GM12872 (cell line): ENCODE measurements around the gene TBC1D22A.

Experiments
- CTCF ChIP-seq: IDR thresholded peaks from 3 replicates; pipeline ENCODE4 v1.5.1; 2011; ENCODE audit warnings: low read depth, mild to moderate bottlenecking, low read length, moderate library complexity; ENCODE audit not compliant: insufficient read depth

The TBC1D22A gene

GRCh38 chr22:47191671-47192650, 429.5 kb downstream of the TBC1D22A start:
- no peak for TF ChIP-seq CTCF

GRCh38 chr22:47192651-47193437, 430.4 kb downstream of the TBC1D22A start:
- TF ChIP-seq CTCF, result no peak

GRCh38 chr22:47193606-47194329, 431.3 kb downstream of the TBC1D22A start:
- TF ChIP-seq CTCF, result no peak

GRCh38 chr22:47194476-47195155, 432.2 kb downstream of the TBC1D22A start:
- TF ChIP-seq CTCF, result no peak

DNA sequence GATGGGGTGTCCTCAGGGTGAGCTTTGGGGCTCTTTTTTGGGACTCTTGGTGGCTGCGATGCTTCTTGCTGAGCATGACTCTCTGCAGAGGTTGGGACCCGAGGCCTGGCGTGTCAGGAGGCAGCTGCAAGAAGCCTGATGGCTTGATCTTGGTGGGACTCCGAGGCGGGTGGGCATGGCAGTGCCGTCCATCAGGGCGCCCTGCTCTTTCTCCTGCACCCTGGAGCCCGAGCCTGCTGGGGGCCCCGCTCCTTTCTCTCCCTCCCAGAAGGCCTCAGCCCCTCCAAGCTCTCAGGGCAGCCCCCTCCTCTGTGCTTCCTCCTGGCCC, 432.7 kb downstream of the TBC1D22A start:
- no peak for TF ChIP-seq CTCF

GRCh38 chr22:47195484-47196165, 433.2 kb downstream of the TBC1D22A start:
- no peak for TF ChIP-seq CTCF
